ENCODE results near the gene KIF13A.

KIF13A gene

GRCh38 chr6:17712576-17712975, 274.9 kb downstream of the KIF13A start:
- DNase-seq: no peak

- DNase-seq: no peak
Measured at GRCh38 chr6:17710331-17710730, 277.1 kb downstream of the KIF13A start.

GRCh38 chr6:17709476-17709875, 278.0 kb downstream of the KIF13A start:
- no peak for DNase-seq

Measured in NCI-H2227 treated with DMSO at 0.1 percent for 48 hours (cell line).